ENCODE results near the gene MRPS26.
"Not testable (repeated sequence)": the region's sequence is repeated elsewhere in the genome, so short reads cannot be mapped to it uniquely, and the experiment has no call there.

Gene MRPS26

DNA sequence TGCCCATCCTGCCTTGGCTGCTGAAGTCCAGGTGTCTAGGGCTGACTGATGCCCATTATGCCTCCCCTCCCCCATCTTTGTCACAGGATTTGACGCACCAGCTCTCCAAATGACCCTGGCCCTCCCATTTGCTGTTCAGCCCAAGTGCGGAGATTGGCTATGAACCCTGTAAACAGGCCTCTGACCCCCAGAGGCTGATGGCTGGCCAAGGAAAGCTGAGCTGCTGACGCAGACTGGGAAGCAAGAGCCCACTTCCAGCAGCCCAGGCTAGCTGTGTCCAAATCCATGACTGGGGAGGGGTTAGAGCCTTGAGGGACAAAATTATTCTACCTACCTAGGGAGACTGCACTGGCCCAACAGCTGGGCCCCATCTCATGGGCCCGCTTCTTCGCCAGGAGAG is 3.2 kb upstream of the MRPS26 start:
- DNase-seq (ENCODE audit: low spot score): no peak

DNA sequence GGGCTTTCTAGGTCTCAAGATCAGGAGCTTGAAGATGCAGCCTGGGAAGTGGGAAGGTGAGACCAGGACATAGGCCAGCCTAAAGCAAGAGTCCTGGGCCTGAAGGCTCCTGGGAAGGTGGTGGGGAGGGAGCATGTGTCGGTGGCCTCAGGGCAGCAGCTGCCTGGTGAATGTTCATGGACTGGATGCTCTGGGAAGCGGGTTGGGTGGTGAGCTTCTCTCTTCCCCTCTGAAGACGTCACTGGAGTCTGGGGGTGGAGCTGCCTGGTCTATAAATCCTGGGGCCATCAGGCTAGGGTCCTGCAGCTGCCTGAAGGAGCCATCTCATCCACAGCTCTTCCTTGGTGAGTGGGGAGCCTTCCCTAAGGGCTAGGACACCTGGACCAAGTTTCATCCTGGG is 2.5 kb upstream of the MRPS26 start, which contains the start of gene GNRH2:
Gene GNRH2 (plus strand): TSS at position 301 of the 400 bp plus-strand sequence. CDS start 793 bp downstream, outside the sequence.
- DNase-seq (ENCODE audit: low spot score): no peak

DNA sequence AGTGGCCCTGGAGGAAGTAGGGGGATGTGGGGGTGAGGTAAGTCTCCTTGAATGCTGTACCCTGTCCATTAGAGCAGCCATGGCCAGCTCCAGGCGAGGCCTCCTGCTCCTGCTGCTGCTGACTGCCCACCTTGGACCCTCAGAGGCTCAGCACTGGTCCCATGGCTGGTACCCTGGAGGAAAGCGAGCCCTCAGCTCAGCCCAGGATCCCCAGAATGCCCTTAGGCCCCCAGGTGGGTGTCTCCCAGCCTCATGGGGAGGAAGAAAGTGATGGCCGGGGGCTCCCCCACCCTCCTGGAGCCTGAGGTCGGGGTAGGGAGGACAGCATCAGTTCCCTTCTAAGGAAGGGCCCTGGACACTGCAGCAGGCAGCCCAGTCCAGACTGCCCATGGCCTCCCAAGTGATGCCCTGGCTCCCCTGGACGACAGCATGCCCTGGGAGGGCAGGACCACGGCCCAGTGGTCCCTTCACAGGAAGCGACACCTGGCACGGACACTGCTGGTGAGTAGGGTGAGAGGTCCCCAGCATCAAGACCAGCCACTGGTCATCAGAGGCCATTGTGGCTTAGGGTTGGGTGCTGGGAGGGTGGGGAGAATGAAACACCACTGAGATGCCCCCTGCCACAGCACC is 1.4 kb upstream of the MRPS26 start:
- no peak for DNase-seq (ENCODE audit: low spot score)

DNA sequence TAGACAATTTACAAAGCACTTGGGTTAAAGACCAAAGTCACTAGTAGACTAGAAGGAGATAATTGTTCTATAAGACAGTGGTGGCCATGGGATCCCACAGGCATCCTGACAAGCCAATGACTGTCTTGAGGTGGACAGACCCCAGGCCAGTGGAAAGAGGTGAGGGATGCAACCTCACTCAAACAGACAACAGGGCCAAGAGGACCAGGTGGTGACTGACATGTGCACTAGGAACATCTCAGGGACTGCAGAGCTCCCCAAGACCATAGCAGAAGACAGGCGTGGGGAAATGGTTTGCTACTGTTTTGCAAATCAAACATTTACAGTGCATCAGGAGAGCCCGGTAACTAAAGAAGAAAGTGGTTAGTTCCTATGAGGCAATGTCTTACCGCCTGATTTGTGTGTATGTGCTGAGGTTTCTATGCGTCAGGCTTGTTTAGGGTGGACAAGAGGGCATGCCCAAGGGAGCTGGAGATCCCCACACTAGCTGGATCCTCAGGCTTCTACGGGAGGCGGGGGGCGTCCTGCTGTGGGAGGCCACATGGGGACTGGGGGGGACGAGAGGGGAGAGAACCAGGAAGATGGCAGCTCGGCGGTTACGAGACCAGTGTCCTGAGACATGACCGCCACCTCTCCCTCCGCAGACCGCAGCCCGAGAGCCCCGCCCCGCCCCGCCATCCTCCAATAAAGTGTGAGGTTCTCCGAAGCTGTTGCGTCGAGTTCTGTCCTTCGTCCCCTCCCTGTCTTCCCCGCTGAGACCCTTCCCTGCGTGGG is 623 bp upstream of the MRPS26 start:
- no peak for DNase-seq (ENCODE audit: low spot score)

DNA sequence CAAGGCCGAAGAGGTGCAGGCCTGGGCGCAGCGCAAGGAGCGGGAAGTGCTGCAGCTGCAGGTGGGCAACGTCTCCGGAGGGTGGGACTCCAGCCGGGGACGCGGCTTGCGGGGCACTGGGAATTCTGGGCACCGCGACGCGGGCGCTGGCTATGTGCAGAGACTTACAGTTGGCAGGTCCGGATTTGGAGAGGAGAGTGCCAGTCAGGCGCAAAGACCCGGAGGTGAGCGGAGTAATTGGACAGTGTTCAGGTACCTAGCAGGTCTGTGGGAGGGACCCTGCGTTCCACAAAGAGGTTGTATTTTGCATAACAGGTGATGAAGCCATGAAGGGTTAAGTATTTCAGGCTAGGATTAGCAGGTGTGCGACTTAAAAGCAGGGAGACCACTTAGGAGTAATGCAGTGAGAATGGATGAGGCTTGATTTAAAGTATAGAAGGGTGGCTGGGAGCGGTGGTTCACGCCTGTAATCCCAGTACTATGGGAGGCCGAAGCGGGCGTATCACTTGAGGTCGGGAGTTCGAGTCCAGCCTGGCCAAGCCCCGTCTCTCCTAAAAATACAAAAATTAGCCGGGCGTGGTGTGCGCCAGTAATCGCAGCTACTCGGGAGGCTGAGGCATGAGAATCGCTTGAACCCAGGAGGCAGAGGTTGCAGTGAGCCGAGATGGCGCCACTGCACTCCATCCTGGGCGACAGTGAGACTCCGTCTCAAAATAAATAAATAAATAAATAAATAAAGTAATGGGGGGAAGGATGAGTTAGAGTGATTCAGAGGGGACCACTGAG is 1.0 kb downstream of the MRPS26 start:
- DNase-seq (ENCODE audit: low spot score): peak; percentile 67

DNA sequence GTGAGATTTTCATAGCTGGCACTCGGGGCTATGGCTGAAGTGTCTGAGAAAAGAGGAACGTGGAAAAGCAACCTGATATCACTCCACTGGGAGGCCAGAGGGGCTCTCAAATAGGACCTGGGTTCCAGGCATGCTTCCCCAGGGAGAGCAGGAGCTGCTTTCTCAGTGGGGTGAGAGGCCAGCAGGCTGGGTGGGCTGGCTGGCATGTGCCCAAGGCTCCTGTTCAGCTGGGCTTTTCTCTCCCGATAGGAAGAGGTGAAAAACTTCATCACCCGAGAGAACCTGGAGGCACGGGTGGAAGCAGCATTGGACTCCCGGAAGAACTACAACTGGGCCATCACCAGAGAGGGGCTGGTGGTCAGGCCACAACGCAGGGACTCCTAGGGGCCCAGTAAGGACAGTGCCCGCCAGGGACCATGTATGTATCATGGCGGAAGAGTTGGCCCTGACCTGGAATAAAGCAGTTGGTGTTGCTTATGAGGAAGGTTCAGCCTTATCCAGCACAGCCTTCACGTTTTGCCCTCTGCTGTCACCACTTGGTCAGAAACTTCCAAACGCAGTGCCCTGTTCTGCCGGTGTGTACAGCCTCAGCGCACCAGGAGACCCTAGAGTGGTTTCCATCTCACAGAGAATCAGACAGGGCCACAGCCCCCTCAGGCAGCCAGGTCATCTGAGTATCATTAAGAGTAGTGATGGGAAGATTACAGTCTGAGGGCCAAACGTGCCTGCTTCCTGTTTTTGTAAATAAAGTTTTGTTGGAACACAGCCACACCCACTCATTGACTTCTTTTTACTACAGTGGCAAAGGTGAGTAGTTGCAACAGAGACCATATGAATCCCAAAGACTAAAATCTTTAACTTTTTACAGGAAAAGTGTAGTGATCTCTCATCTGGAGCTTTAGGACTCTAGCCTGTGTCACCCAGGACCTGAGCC is 1.9 kb downstream of the MRPS26 start:
- no peak for DNase-seq (ENCODE audit: low spot score)

DNA sequence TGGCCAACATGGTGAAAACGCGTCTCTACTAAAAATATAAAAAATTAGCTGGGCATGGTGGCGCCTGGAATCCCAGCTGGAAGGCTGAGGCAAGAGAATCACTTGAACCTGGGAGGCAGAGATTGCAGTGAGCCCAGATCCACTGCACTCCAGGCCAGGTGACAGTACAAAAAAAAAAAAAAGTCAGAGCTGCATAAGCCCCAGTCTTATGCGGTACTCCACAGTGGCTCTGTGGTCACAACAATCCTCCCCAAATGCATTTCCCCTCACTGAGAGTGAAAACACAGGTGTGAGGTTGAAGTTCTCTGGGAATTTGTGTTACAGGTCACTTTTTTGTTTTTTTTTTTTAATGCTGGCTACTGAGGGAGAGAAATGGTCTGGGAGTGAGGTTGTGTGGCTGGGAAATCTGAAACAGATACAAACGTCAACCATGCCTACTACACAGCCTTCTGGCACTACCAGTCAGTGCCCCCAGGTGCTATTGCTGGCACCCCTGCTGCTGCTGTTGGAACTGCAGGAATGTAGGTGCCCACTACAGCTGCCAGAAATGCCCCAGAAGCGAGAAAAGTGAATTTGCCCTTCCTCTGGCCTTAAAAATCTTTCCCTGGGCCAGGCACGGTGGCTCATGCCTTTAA is 5.7 kb downstream of the MRPS26 start:
- peak; percentile 40 for DNase-seq (ENCODE audit: low spot score)

DNA sequence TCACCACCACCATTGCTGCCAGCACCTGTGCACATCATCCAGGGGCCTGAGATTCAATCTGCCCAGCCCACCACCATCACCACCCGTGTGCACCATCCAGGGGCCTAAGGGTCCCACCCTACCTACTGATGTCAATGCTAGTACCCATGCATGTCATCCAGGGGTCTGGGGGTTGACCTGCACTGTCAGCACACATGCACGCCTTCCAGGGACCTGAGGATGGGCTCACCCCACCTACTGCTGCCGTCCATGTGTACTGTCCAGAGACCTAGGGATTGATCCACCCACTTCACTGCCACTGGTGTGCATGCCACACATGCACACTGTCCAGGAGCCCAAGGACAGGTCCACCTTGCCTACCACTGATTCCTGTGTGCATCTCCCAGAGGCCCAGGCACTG is 13.6 kb downstream of the MRPS26 start:
- DNase-seq (ENCODE audit: low spot score): peak; percentile 5

DNA sequence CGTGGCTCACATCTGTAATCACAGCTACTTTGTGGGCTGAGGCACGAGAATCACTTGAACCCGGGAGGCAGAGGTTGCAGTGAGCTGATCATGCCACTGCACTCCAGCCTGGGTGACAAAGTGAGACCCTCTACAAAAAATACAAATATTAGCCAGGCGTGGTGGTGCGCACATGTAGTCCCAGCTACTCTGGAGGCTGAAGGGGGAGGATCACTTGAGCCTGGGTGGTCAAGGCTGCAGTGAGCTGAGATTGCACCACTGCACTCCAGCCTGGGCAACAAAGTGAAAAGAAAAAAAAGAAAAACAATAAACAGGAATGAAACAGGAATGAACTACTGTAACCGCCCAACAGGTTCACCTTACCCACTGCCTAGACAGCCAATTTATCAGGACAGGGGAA is 18.3 kb downstream of the MRPS26 start:
- not testable (repeated sequence) for DNase-seq (ENCODE audit: low spot score)

DNA sequence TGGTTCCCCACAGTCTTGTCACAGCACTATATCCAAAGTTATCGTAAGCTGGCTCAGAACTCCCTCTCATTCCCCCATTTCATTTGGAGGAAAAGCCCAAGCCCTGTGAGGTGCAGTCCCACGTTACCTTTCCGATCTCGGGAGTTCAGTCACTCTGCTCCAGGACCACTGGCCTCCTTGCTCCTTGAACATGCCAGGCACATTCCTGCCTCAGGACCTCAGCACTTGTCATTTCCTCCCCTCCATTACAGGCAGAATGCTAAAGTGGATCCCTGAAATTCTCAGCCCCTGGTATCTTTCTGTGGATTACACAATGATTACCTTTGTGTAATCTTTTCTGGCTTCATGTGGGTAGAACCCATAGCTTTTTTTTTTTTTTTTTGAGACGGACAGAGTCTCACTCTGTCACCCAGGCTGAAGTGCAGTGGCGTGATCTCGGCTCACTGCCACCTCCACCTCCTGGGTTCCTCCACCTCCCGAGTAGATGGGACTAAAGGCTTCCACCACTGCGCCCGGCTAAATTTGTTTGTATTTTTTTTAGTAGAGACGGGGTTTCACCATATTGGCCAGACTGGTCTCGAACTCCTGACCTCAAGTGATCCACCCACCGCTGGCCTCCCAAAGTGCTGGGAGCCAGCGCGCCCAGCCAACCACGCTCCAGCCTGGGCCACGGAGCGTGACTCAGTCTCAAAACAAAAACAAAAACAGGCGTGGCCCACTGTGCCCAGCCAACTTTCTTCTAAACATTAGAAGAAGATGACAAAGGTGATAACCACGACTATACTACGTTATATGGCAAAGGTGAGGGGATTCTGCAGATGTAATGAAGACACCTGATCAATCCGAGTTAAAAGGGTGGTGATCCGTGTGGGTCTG is 21.5 kb downstream of the MRPS26 start:
- peak; percentile 4 for DNase-seq (ENCODE audit: low spot score)

DNA sequence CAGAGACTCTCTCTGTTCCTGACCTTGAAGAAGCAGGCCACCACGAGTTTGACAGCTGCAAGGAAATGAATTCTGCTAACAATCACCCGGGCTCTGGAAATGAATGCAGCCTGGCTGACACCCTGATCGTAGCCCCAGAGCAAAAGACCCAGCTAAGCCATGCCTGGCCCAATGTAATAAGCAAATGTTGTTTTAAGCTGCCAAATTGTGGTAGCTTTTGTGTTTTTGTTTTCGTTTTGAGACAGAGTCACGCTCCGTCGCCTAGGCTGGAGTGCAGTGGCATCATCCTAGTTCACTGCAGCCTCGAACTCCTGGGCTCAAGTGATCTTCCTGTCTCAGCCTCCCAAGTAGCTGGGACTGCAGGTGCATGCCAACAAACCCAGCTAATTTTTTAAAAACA is 22.2 kb downstream of the MRPS26 start:
- no peak for DNase-seq (ENCODE audit: low spot score)

DNA sequence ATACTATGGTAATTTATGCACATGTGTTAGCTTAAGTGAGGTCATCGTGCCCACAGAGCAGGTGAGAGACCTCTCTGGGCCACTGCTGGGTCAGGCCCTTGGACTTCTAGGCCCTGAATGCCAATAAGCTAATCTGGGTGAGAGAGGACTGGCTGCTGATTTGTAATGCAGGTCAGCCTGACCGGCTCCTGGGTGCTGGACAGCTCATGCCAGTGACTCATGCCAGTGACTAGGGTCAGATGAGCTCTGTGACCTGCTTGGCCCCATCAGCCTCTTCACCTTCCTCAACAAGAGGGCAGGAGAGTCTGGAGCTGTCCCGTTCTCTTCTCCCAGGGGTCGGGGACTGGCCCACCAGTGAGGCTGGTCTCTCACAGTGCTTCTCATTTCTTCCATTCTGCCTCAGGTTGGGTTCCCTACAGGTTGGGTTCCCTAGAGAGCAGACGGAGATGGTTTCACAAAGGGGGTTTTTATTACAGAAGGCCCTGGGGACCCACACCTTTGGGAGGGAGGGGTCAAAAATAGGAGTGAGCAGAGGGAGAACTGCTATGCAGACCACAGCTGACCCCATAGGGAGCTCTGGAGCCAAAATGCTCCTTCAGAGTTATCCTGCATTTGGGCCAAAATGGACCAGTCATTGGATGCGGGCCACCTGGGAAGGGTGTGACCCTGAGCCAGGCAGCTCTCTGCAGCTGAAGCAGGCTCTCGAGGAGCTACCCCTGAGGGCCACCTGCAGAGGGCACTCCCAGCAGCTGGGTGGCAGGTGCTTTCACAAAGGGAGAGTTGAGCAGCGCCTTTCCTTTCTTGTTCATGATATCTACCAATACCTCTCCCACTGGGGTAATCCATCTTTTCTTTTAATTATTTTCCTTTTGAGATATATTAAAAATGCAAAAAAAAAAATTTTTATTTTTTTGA is 23.4 kb downstream of the MRPS26 start:
- DNase-seq (ENCODE audit: low spot score): peak; percentile 52

DNA sequence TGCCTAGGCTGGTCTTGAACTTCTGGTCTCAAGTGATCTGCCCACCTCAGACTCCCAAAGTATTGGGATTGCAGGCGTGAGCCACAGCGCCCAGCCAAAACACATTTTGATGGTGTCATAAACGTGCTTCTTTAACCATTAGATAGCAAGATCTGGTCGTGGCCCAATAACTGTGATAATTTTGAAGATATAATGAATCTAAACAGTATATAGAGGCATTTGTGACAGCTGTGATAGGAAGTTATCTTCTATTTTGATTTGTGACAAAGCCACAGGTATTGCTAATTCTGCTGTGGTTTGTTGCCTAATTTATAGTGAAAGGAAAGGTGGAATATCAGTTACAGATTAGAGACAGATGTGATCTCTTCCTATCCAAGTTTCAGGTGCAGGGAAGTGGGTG is 24.9 kb downstream of the MRPS26 start:
- no peak for DNase-seq (ENCODE audit: low spot score)

DNA sequence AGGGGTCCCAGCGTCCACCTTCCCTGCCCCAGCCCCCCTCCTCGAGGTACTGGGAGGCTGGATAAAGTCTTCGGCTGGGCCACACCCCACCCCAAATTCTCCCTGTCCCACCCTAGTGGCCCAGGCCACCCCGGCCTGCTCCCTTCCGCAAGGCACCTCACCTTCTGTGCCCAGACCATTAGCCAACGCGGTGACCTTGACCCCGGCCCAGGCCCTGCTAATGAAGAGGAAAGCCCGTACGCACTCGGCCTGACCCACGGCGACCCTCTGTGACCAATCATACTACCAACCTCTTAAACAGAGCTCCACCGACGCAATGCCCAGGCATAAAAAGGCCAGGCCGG is 25.4 kb downstream of the MRPS26 start:
- DNase-seq (ENCODE audit: low spot score): no peak

DNA sequence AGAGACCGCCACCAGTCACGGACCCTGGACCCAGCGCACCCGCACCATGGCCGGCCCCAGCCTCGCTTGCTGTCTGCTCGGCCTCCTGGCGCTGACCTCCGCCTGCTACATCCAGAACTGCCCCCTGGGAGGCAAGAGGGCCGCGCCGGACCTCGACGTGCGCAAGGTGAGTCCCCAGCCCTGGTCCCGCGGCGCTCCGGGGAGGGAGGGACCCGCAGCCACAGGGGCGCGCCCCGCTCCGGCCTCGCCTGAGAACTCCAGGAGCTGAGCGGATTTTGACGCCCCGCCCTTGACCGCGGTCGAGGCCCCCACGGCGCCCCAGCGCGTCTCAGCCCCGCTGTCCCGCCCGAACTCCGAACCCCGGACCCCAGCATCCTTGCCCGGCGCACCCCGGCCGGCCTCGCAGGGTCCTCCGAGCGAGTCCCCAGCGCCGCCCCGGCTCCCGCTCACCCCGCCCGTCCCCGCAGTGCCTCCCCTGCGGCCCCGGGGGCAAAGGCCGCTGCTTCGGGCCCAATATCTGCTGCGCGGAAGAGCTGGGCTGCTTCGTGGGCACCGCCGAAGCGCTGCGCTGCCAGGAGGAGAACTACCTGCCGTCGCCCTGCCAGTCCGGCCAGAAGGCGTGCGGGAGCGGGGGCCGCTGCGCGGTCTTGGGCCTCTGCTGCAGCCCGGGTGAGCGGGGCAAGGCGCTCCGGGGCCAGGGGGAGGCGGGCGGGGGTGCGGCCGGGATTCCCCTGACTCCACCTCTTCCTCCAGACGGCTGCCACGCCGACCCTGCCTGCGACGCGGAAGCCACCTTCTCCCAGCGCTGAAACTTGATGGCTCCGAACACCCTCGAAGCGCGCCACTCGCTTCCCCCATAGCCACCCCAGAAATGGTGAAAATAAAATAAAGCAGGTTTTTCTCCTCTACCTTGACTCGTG is 26.0 kb downstream of the MRPS26 start, which contains the start of gene OXT:
Gene OXT (plus strand): TSS at position 11 of the 920 bp plus-strand sequence. CDS start 36 bp downstream, at position 47.
- peak; percentile 25 for DNase-seq (ENCODE audit: low spot score)

DNA sequence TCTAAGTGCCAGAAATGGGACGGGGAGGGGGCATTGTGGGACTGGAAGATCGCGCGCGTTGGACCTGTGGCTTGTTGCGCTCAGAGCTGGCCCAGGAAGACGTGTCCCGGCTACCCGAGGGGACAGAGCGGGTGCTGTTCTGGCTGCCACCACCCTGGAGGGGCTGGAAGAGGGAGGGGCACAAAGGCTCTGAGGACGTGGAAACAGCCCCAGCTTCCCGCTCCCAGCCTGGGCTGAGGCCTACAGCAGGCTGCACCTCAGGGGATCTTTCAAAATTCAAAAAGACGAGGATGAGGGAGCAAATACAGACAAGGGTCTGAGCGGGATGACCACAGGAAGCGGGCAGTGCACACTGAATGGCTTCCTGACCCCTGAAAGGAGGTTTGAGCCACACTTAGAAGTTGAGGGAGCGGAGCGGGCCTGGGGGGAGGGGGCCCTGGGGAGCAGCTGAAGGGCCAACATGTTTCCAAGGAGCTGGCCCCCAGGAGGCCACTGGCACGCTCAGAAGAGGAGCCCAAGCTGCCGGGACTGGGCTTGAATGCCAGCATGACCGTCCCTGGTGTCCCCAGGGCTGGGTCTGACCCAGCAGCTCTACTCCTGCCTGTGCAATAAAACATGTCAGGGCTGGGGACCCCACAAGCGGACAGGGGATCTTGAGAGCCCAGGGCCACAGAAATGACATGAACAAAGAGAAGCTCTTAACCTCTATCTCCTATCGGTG is 26.8 kb downstream of the MRPS26 start:
- DNase-seq (ENCODE audit: low spot score): no peak

DNA sequence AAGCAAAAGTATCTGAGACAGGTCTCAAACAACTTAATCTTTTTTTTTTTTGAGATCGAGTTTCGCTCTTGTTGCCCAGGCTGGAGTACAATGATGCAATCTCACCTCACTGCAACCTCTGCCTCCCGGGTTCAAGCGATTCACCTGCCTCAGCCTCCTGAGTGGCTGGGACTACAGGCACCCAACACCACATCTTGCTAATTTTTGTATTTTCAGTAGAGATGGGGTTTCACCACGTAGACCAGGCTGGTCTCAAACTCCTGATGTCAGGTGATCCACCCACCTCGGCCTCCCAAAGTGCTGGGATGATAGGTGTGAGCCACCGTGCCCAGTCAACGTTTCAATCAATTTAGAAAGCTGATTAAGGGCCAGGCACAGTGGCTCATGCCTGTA is 27.4 kb downstream of the MRPS26 start:
- not testable (repeated sequence) for DNase-seq (ENCODE audit: low spot score)
